ENCODE measurements around the gene NPY1R.

GRCh38 chr4:163274861-163275260, 57.5 kb downstream of the NPY1R start:
- TF ChIP-seq CTCF (IDR thresholded peaks at IDR 0.05; ENCODE audit: low read depth, low read length) (no peak), EZH2phosphoT487 (IDR thresholded peaks at IDR 0.05; ENCODE audit: low read depth) (no peak)

All from OCI-LY3 (cell line).